CD14-positive monocyte (primary cell): ENCODE data around the gene CEMP1. TPM values are rescaled to one million over a fixed set of nuclear protein-coding genes. Genes with fewer than 3 reads are reported as not detected.
"Not testable (repeated sequence)": the region's sequence is repeated elsewhere in the genome, so short reads cannot be mapped to it uniquely, and the experiment has no call there.

Experiments used
- DNase-seq, 3 donors: peaks; one replicate each; pipeline ENCODE4 v3.0.0-alpha.2; 2011 to 2022
- H2AFZ ChIP-seq: 2 replicates; pipeline ENCODE4 v1.6.0; 2012; ENCODE audit warnings: mild to moderate bottlenecking, low read depth, low read length, inconsistent platforms; ENCODE audit not compliant: insufficient read depth, poor library complexity, severe bottlenecking
- H3K27ac ChIP-seq, 2 donors: 1 replicate in 1 of 2; 2 replicates in 1 of 2; pipeline ENCODE4 v1.5.1; 2012 to 2013; ENCODE audit warnings: low read length in 2 of 2, control low read depth in 1 of 2, inconsistent platforms in 1 of 2, low read depth in 1 of 2, mild to moderate bottlenecking in 1 of 2
- H3K27me3 ChIP-seq, 2 donors: one replicate each; pipeline versions ENCODE4 v1.6.0 to v1.6.1; 2011 to 2013; ENCODE audit warnings: low read length in 2 of 2; ENCODE audit not compliant: control insufficient read depth in 2 of 2, insufficient read depth in 2 of 2
- H3K36me3 ChIP-seq, 2 donors: replicated peaks in 1 of 2; 1 replicate in 1 of 2; 2 replicates in 1 of 2; pipeline versions ENCODE4 v1.5.1 to v1.6.1; 2012 to 2013; ENCODE audit warnings: low read length in 2 of 2, control low read depth in 1 of 2, inconsistent platforms in 1 of 2, mild to moderate bottlenecking in 1 of 2; ENCODE audit not compliant: insufficient read depth in 2 of 2, control insufficient read depth in 1 of 2
- H3K4me1 ChIP-seq, 2 donors: 1 replicate in 1 of 2; 2 replicates in 1 of 2; pipeline versions ENCODE4 v1.5.1 to v1.6.1; 2012 to 2013; ENCODE audit warnings: low read length in 2 of 2, control low read depth in 1 of 2, inconsistent platforms in 1 of 2, mild to moderate bottlenecking in 1 of 2, moderate library complexity in 1 of 2; ENCODE audit not compliant: insufficient read depth in 2 of 2, control insufficient read depth in 1 of 2
- H3K4me2 ChIP-seq: replicated peaks from 2 replicates; pipeline ENCODE3; 2012; ENCODE audit warnings: low read length, moderate library complexity, mild to moderate bottlenecking; ENCODE audit not compliant: poor library complexity, severe bottlenecking; ENCODE audit errors: extremely low read depth
- H3K4me3 ChIP-seq, 3 experiments: fragments of 200-600 bp in 1 of 3; sonication (generic) in 1 of 3; replicated peaks in 1 of 3; 1 replicate in 2 of 3; 2 replicates in 1 of 3; pipeline ENCODE4 v1.5.1; 2011 to 2013; ENCODE audit warnings: low read length in 3 of 3, mild to moderate bottlenecking in 3 of 3, control low read depth in 2 of 3, low read depth in 2 of 3, inconsistent platforms in 1 of 3, moderate library complexity in 1 of 3
- H3K79me2 ChIP-seq: 2 replicates; pipeline ENCODE4 v1.6.0; 2012; ENCODE audit warnings: mild to moderate bottlenecking, control low read depth, inconsistent platforms, low read length, moderate library complexity; ENCODE audit not compliant: insufficient read depth
- H3K9ac ChIP-seq: 2 replicates; pipeline ENCODE4 v1.6.0; 2017; ENCODE audit warnings: low read length, mild to moderate bottlenecking; ENCODE audit not compliant: insufficient read depth, poor library complexity, severe bottlenecking
- H3K9me3 ChIP-seq, 2 donors: replicated peaks in 1 of 2; 1 replicate in 1 of 2; 2 replicates in 1 of 2; pipeline versions ENCODE4 v1.5.1 to v1.6.1; 2012 to 2013; ENCODE audit warnings: low read length in 2 of 2, control low read depth in 1 of 2; ENCODE audit not compliant: control insufficient read depth in 1 of 2, insufficient read depth in 1 of 2
- H4K20me1 ChIP-seq: 2 replicates; pipeline ENCODE4 v1.6.0; 2012; ENCODE audit warnings: mild to moderate bottlenecking, low read length, control low read depth, moderate library complexity; ENCODE audit not compliant: insufficient read depth
- H3K27ac Mint-ChIP-seq, 7 donors: one replicate each; pipeline ENCODE4 v1.8.0; 2020; ENCODE audit warnings: mild to moderate bottlenecking in 7 of 7, mixed read lengths in 7 of 7, moderate library complexity in 6 of 7, inconsistent platforms in 2 of 7
- H3K27me3 Mint-ChIP-seq, 3 donors: one replicate each; pipeline ENCODE4 v1.8.0; 2021 to 2022; ENCODE audit warnings: low read depth in 3 of 3, mild to moderate bottlenecking in 3 of 3, mixed read lengths in 3 of 3, moderate library complexity in 3 of 3, inconsistent platforms in 1 of 3
- H3K36me3 Mint-ChIP-seq, 2 donors: one replicate each; pipeline ENCODE4 v1.8.0; 2020; ENCODE audit warnings: mixed read lengths in 2 of 2, inconsistent platforms in 1 of 2, mild to moderate bottlenecking in 1 of 2
- H3K4me1 Mint-ChIP-seq: one replicate; pipeline ENCODE4 v1.8.0; 2020; ENCODE audit warnings: mild to moderate bottlenecking, mixed read lengths
- H3K4me3 Mint-ChIP-seq, 2 donors: one replicate each; pipeline ENCODE4 v1.8.0; 2020; ENCODE audit warnings: mild to moderate bottlenecking in 2 of 2, mixed read lengths in 2 of 2, moderate library complexity in 1 of 2
- H3K9me3 Mint-ChIP-seq, 7 donors: one replicate each; pipeline ENCODE4 v1.8.0; 2020 to 2022; ENCODE audit warnings: mixed read lengths in 7 of 7, mild to moderate bottlenecking in 6 of 7, moderate library complexity in 6 of 7, inconsistent platforms in 2 of 7
- CTCF ChIP-seq: fragments of 200-600 bp; IDR thresholded peaks from one replicate; pipeline ENCODE4 v1.8.0; 2022; ENCODE audit warnings: antibody characterized with exemption, mild to moderate bottlenecking
- WGBS: methylation state at CpG from one replicate; pipeline ENCODE4 v1.1.5; 2013; ENCODE audit warnings: missing lambda C conversion rate; ENCODE audit not compliant: insufficient coverage; 5-methylcytosine and 5-hydroxymethylcytosine counted together
- intact Hi-C, 2 donors: fragments of 100-400 bp; cut with micrococcal nuclease; formaldehyde crosslinking; loops; one replicate each; pipeline versions ENCODE4 v1.15.0 to v1.15.1; 2023
- polyA plus RNA-seq, 3 donors: library from polyadenylated mRNA; depleted of rRNA in 1 of 3; unstranded in 2 of 3; stranded (reverse) in 1 of 3; fragments of 300-500 nt in 2 of 3; fragments of >200 nt in 1 of 3; fragmentation: Illumina TruSeq in 2 of 3; gene quantifications; 1 replicate in 2 of 3; 2 replicates in 1 of 3; pipeline ENCODE4 v1.2.3, GENCODE V29; 2012 to 2021

The CEMP1 gene
- polyA plus RNA-seq, 3 donors, result 0.12 to 0.56 TPM; not detected in 1

- H3K36me3 ChIP-seq, result peaks cover 14 to 19% of the 10 kb centered on the region in 2 donors
- H3K4me3 ChIP-seq, result no peak overlapping the region
- H3K4me1 ChIP-seq, result peaks cover 61 to 77% of the 10 kb centered on the region in 2 donors
- peaks cover 18 to 28% of the 10 kb centered on the region in 2 donors for H3K36me3 Mint-ChIP-seq
- H3K9me3 ChIP-seq, result no peaks in the 10 kb centered on the region
- no peak overlapping the region for H3K4me3 Mint-ChIP-seq
- no peak for DNase-seq
- no peak overlapping the region for H3K27ac ChIP-seq
- H3K4me2 ChIP-seq, result no peak overlapping the region
- peaks cover 30% of the 10 kb centered on the region for H4K20me1 ChIP-seq
- H3K9me3 Mint-ChIP-seq, result no peaks in the 10 kb centered on the region
- no peak overlapping the region for H3K9ac ChIP-seq
- H3K27ac Mint-ChIP-seq, result peak overlapping the region in 5 of 7 donors; percentile 46 to 100 (median 77)
- H3K27me3 ChIP-seq, result no peaks in the 10 kb centered on the region
- TF ChIP-seq CTCF, result no peak
- intact Hi-C loops, result no loop called here
- peaks cover 55% of the 10 kb centered on the region for H3K4me1 Mint-ChIP-seq
- H2AFZ ChIP-seq, result no peak overlapping the region
- H3K27me3 Mint-ChIP-seq, result peaks cover 0 to 5% (median 4%) of the 10 kb centered on the region in 3 donors
- peaks cover 8% of the 10 kb centered on the region for H3K79me2 ChIP-seq
- 99% methylated on average over 9 of the region's 11 CpGs for WGBS
These were observed 2.7 kb upstream of the CEMP1 start for GRCh38 chr16:2533912-2534311.

- Histone ChIP-seq H3K4me2 (peak overlapping the region; percentile 100), H3K9ac (peak overlapping the region; percentile 95), H3K27ac (peak overlapping the region; percentile 99 to 100), H3K4me3 (peak overlapping the region; percentile 48 to 92 (median 88)), H3K36me3 (peaks cover 21 to 26% of the 10 kb centered on the region in 2 donors), H4K20me1 (peaks cover 32% of the 10 kb centered on the region), H3K4me1 (peaks cover 56 to 72% of the 10 kb centered on the region in 2 donors)
- Mint-ChIP-seq H3K27ac (peak overlapping the region; percentile 98 to 100 (median 98)), H3K4me1 (peaks cover 52% of the 10 kb centered on the region), H3K36me3 (peaks cover 16 to 34% of the 10 kb centered on the region in 2 donors), H3K4me3 (peak overlapping the region; percentile 91 to 97)
- H2AFZ ChIP-seq, H3K27me3 Mint-ChIP-seq, H3K9me3 ChIP-seq, H3K27me3 ChIP-seq, H3K79me2 ChIP-seq, H3K9me3 Mint-ChIP-seq, intact Hi-C loops: not testable (repeated sequence)
- peak in 1 of 3 donors; percentile 33 for DNase-seq
- WGBS, result 86% methylated on average over 4 of the region's 16 CpGs
These were observed 2.0 kb upstream of the CEMP1 start for GRCh38 chr16:2533142-2533755.
